Loucy (cell line): ENCODE measurements around the gene CHMP4B.

Source experiments
- EZH2phosphoT487 ChIP-seq: fragments of 200-600 bp; IDR thresholded peaks from 2 replicates; pipeline ENCODE4 v1.6.1; 2018; ENCODE audit warnings: antibody characterized with exemption, mild to moderate bottlenecking, moderate library complexity, borderline replicate concordance
- TF ChIP-seq, protein P1 (sequence below): fragments of 200-600 bp; sonication (generic); conservative IDR thresholded peaks from 2 replicates; pipeline ENCODE4 v1.5.1; 2014; ENCODE audit warnings: mild to moderate bottlenecking, antibody characterized with exemption, low read length

DNA sequence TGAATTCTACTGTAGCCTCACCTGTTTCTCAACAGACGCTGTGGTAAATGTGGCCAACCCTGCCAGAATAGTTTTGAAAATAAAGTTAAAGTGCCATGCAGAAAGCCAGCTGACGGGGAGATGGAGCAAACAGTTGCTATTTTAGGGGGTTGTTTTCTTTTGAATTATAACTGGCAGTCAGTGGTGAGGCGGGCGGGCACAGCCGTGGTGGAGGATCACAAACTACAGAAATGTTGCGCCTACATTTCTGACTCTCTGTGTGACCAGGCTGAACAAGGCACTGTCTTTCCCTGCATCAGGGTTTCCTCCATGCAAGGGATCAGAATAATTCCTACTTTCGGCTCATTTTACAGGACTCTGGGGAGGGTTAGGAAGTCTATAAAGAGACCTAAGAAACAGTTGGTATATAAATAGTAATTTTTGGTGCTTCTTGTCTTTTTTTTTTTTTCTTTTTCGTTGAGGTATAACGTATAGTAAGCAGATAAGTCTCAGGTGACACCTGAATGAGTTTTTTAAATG, 17.2 kb downstream of the CHMP4B start:
- TF ChIP-seq, protein P1, sequence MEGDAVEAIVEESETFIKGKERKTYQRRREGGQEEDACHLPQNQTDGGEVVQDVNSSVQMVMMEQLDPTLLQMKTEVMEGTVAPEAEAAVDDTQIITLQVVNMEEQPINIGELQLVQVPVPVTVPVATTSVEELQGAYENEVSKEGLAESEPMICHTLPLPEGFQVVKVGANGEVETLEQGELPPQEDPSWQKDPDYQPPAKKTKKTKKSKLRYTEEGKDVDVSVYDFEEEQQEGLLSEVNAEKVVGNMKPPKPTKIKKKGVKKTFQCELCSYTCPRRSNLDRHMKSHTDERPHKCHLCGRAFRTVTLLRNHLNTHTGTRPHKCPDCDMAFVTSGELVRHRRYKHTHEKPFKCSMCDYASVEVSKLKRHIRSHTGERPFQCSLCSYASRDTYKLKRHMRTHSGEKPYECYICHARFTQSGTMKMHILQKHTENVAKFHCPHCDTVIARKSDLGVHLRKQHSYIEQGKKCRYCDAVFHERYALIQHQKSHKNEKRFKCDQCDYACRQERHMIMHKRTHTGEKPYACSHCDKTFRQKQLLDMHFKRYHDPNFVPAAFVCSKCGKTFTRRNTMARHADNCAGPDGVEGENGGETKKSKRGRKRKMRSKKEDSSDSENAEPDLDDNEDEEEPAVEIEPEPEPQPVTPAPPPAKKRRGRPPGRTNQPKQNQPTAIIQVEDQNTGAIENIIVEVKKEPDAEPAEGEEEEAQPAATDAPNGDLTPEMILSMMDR, result no peak
- TF ChIP-seq EZH2phosphoT487, result no peak
